ENCODE measurements around the gene IL4.

IL4 gene

DNA sequence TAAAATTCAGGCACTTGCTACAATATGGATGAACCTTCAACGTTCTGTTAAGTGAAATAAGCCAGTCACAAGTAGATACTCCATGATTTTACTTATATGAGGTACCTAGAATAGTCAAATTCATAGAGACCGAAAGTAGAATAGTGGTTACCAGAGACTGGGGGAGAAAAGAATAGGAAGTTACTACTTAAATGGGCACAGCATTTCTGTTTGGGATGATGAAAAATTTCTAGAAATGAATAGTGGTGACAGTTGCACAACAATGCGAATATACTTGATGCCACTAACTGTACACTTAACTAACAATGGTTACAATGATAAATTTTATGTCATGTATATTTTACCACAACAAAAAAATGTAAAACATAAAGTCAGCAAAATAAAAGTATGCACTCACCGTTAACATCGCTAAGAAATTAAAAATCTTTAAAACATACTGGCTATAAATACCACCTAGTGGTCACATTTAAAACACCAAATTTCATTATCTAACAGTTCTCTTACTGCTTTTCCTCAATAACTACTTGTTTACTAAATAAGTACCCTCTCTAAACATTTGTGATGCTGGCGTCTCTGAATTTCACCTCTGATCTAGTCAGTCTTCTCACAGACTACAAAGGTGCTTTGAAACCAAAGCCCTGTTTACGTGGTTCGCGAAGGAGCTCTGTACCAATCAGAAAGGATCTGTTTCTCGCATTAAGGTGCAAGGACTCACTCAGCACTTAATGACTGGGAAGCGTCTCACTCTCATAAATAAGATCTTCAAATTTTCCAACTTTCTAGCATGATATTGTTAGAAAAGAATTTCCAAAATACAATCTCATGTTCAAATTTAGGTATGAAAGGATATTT, 40.9 kb downstream of the IL4 start:
- Histone ChIP-seq H3K4me1 (ENCODE audit: control insufficient read depth, insufficient read depth, low read length) (no peaks in the 10 kb centered on the region), H3K9ac (ENCODE audit: low read depth, low read length) (no peak overlapping the region), H3K27me3 (ENCODE audit: control insufficient read depth, insufficient read depth, low read length) (no peaks in the 10 kb centered on the region), H3K4me3 (ENCODE audit: low read depth, low read length) (no peak overlapping the region), H3K9me3 (ENCODE audit: control insufficient read depth, insufficient read depth, low read length) (no peaks in the 10 kb centered on the region), H3K36me3 (ENCODE audit: control insufficient read depth, insufficient read depth, low read length) (no peaks in the 10 kb centered on the region; the same call in 1 of the 2 replicates), H3K27ac (ENCODE audit: low read depth, low read length) (no peak overlapping the region)

DNA sequence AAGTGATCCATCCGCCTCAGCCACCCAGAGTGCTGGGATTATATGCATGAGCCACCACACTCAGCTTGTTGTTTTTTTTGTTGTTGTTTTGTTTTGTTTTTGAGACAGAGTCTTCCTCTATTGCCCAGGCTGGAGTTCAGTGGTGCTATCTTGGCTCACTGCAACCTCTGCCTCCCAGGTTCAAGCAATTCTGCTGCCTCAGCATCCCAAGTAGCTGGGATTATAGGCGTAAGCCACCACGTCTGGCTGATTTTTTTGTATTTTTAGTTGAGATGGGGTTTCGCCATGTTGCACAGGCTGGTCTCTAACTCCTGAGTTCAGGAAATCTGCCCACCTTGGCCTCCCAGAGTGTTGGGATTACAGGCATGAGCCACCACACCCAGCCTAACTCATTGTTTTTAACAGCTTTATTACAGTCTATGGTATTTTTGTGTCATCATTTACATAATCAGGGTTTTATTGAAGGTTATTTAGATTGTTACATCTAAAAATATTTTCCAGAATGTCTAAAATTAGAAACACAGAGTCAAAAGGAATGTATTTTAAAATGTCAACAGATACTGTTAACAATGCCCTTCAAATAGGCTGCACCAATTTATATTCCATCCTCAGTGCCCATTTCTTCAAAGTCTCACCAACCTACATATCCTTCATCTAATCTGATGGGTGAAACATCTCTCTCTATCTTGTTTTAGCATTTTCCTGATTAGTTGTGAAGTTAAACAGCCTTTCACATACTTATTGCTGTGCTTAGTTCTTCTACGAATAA, 44.9 kb downstream of the IL4 start:
- H3K9ac ChIP-seq (ENCODE audit: low read depth, low read length): no peak overlapping the region
- no peaks in the 10 kb centered on the region for H3K9me3 ChIP-seq (ENCODE audit: control insufficient read depth, insufficient read depth, low read length)
- no peaks in the 10 kb centered on the region for H3K27me3 ChIP-seq (ENCODE audit: control insufficient read depth, insufficient read depth, low read length)
- no peak overlapping the region for H3K4me3 ChIP-seq (ENCODE audit: low read depth, low read length)
- H3K36me3 ChIP-seq (ENCODE audit: control insufficient read depth, insufficient read depth, low read length): no peaks in the 10 kb centered on the region; the same call in 1 of the 2 replicates
- H3K4me1 ChIP-seq (ENCODE audit: control insufficient read depth, insufficient read depth, low read length): no peaks in the 10 kb centered on the region
- no peak overlapping the region for H3K27ac ChIP-seq (ENCODE audit: low read depth, low read length)

DNA sequence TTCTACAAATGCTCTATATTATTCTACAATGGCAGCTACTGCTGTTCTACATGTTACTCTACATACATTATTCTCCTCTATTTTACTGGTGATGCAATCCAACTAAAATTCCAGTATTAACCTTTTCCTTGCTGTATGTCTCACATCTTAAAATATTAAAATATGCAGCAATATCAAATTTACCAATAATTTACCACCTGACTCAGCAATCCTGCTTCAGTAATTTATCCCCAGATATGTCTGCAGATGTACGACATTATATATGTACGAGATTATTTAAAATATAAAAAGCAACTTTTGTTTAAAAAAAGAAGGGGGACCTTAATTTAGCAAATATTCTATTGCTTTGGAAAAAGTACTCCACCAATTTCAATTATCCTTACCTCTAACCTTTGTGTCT, 52.0 kb downstream of the IL4 start:
- H3K27me3 ChIP-seq (ENCODE audit: control insufficient read depth, insufficient read depth, low read length): no peaks in the 10 kb centered on the region
- H3K4me1 ChIP-seq (ENCODE audit: control insufficient read depth, insufficient read depth, low read length): no peaks in the 10 kb centered on the region
- no peak overlapping the region for H3K4me3 ChIP-seq (ENCODE audit: low read depth, low read length)
- no peak overlapping the region for H3K9ac ChIP-seq (ENCODE audit: low read depth, low read length)
- H3K27ac ChIP-seq (ENCODE audit: low read depth, low read length): no peak overlapping the region
- H3K36me3 ChIP-seq (ENCODE audit: control insufficient read depth, insufficient read depth, low read length): no peaks in the 10 kb centered on the region
- no peaks in the 10 kb centered on the region for H3K9me3 ChIP-seq (ENCODE audit: control insufficient read depth, insufficient read depth, low read length)

DNA sequence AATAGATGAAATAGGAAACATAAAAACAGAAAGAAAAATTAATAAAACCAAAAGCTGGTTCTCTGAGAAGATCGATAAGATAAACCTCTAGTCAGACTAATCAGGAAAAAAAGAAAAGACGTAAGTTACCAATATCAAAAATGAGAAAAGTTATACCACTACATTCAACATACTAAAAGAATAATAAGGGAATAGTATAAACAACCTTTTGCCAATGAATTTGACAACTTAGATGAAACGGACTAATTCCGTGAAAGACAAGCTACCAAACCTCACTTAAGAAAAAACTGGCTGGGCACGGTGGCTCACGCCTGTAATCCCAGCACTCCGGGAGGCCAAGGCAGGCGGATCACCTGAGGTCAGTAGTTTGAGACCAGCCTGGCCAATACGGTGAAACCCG, 56.1 kb downstream of the IL4 start:
- no peaks in the 10 kb centered on the region for H3K4me1 ChIP-seq (ENCODE audit: control insufficient read depth, insufficient read depth, low read length)
- H3K36me3 ChIP-seq (ENCODE audit: control insufficient read depth, insufficient read depth, low read length): peaks cover 4% of the 10 kb centered on the region; the same call in 1 of the 2 replicates
- no peak overlapping the region for H3K4me3 ChIP-seq (ENCODE audit: low read depth, low read length)
- no peaks in the 10 kb centered on the region for H3K9me3 ChIP-seq (ENCODE audit: control insufficient read depth, insufficient read depth, low read length)
- no peaks in the 10 kb centered on the region for H3K27me3 ChIP-seq (ENCODE audit: control insufficient read depth, insufficient read depth, low read length)
- H3K9ac ChIP-seq (ENCODE audit: low read depth, low read length): no peak overlapping the region
- H3K27ac ChIP-seq (ENCODE audit: low read depth, low read length): no peak overlapping the region

Data from HUES48 (cell line).